GM18907 (cell line): ENCODE measurements around the gene MAGEC1.
"Not testable (repeated sequence)": the region's sequence is repeated elsewhere in the genome, so short reads cannot be mapped to it uniquely, and the experiment has no call there.

Source experiments
- ATAC-seq: cut with Tn5 transposase; IDR thresholded peaks from one replicate; pipeline ENCODE4 v1.9.1; 2021; ENCODE audit warnings: mild to moderate bottlenecking, moderate library complexity; ENCODE audit not compliant: unreplicated experiment

The MAGEC1 gene

GRCh38 chrX:141903400-141904155 is at the start of gene MAGEC1:
Gene MAGEC1, plus strand, starts transcription at chrX:141903894. Its CDS starts 1,179 bp downstream, at chrX:141905073.
- ATAC-seq = no peak

GRCh38 chrX:141857479-141857878 is 46.2 kb upstream of the MAGEC1 start:
- no peak for ATAC-seq

GRCh38 chrX:141879616-141880015 is 24.1 kb upstream of the MAGEC1 start:
- no peak for ATAC-seq

GRCh38 chrX:141888811-141889210 is 14.9 kb upstream of the MAGEC1 start:
- not testable (repeated sequence) for ATAC-seq

GRCh38 chrX:141894733-141895132 is 9.0 kb upstream of the MAGEC1 start:
- ATAC-seq = no peak

GRCh38 chrX:141897690-141898089 is 6.0 kb upstream of the MAGEC1 start:
- ATAC-seq = no peak

GRCh38 chrX:141902366-141902765 is 1.3 kb upstream of the MAGEC1 start:
- ATAC-seq = no peak

GRCh38 chrX:141904262-141904661 is 568 bp downstream of the MAGEC1 start:
- no peak for ATAC-seq

GRCh38 chrX:141917801-141918200 is 14.1 kb downstream of the MAGEC1 start:
- no peak for ATAC-seq

- no peak for ATAC-seq
Measured at GRCh38 chrX:141924293-141924692, 20.6 kb downstream of the MAGEC1 start.

GRCh38 chrX:141928432-141928831 is 24.7 kb downstream of the MAGEC1 start:
- no peak for ATAC-seq

GRCh38 chrX:141934059-141934641 is 30.5 kb downstream of the MAGEC1 start:
- ATAC-seq = no peak

GRCh38 chrX:141935645-141936044 is 32.0 kb downstream of the MAGEC1 start:
- ATAC-seq = no peak

- ATAC-seq = no peak
Measured at GRCh38 chrX:141936080-141936479, 32.4 kb downstream of the MAGEC1 start.

- no peak for ATAC-seq
Measured at GRCh38 chrX:141941234-141941633, 37.5 kb downstream of the MAGEC1 start.

- no peak for ATAC-seq
Measured at GRCh38 chrX:141945426-141945825, 41.7 kb downstream of the MAGEC1 start.

- no peak for ATAC-seq
Measured at GRCh38 chrX:141947350-141947749, 43.7 kb downstream of the MAGEC1 start.

GRCh38 chrX:141952603-141953002 is 48.9 kb downstream of the MAGEC1 start:
- no peak for ATAC-seq

GRCh38 chrX:141958675-141959074 is 55.0 kb downstream of the MAGEC1 start:
- ATAC-seq = no peak
